HG02943 (cell line): ENCODE results near the gene DUSP8.

Experiments used
- ATAC-seq: cut with Tn5 transposase; IDR thresholded peaks from one replicate; pipeline ENCODE4 v1.9.1; 2021; ENCODE audit warnings: mild to moderate bottlenecking, low read depth, moderate library complexity; ENCODE audit not compliant: unreplicated experiment

The DUSP8 gene

DNA sequence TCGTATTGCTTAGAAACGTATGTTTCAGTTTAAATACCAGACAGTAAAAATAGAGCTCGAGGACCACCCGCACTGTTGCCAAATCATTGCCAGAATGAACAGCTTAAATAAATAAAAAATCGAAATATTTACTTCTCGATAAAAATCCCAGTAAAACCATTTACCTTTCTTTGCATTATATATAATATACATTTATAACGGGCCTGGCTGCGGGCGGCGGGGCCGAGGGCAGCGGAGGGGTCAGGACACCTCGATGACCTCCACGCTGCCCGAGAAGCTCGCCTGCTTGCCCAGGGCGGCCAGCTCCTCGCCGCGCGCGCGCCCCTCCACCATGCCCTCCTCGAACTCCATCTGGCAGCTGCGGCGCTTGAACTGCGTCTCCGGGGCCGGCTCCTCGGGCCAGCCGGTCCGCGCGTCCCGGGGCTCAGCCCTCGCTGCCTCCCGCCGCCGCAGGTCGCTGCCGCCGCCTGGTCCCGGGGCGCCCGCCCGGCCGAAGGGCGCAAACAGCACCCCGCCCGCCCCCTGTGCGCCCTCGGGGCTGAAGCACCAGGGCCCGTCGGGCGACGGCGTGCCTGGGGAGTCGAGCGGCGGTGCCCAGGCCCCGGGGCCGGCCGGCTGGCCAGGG is 15.7 kb downstream of the DUSP8 start:
- ATAC-seq = no peak

DNA sequence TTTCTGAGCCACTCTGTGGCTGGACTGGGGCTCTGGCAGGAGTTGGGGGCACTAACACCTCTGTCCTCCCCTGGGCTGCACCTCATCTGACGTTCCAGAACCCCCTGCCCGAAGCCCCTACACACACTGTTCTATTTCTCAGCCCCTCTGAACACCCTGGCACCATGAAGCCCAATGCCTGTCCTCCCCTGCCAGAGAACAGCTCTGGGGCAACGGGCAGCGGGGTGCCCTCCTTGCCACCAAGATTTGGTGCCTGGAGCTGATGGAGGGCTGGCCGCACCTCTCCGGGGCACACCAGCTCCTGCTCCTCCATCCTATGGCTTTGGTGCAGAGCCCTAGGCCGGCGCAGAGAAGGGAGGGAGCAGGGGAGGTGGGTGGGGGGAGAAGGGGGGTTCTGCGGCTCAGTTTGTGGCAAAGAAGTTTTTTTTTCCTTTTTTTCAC is 16.3 kb downstream of the DUSP8 start:
- ATAC-seq = no peak

- ATAC-seq = no peak
Measured at GRCh38 chr11:1554981-1555712, 16.9 kb downstream of the DUSP8 start.

DNA sequence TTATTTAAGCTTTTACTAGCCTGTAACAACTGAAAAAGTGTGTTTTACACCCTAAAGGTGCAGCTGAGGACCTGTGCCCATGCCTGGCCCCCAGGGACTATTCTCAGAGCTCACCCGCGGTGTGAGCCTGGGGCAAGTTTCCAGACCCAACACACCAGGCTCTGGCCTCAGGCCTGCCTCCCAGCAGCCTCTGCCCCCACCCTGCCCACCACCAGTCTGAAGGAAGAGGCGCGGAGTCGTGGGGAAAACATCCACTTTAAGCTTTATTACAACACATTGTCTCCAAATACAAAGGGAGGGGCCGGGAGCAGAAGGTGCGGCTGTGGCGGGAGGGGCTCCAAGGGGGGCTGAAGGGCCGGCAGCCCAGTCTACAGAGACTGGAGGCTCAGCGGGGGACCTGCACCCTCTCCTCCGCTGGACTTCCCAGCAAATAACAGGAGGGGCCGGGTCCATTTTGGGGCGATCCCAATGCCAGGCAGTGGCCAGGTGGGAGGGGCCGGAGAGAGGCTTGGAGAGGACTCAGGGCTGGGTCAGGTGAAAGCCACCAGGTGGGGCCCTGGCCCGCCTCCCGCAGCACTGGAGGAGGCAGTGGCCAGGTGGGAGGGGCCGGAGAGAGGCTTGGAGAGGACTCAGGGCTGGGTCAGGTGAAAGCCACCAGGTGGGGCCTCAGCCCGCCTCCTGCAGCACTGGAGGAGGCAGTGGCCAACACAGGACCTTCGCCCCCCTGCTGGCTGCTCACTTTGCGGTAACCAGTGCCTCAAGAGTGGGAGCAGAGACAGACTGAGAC is 18.1 kb downstream of the DUSP8 start:
- no peak for ATAC-seq

GRCh38 chr11:1549338-1550330 is 22.4 kb downstream of the DUSP8 start:
- ATAC-seq = no peak

DNA sequence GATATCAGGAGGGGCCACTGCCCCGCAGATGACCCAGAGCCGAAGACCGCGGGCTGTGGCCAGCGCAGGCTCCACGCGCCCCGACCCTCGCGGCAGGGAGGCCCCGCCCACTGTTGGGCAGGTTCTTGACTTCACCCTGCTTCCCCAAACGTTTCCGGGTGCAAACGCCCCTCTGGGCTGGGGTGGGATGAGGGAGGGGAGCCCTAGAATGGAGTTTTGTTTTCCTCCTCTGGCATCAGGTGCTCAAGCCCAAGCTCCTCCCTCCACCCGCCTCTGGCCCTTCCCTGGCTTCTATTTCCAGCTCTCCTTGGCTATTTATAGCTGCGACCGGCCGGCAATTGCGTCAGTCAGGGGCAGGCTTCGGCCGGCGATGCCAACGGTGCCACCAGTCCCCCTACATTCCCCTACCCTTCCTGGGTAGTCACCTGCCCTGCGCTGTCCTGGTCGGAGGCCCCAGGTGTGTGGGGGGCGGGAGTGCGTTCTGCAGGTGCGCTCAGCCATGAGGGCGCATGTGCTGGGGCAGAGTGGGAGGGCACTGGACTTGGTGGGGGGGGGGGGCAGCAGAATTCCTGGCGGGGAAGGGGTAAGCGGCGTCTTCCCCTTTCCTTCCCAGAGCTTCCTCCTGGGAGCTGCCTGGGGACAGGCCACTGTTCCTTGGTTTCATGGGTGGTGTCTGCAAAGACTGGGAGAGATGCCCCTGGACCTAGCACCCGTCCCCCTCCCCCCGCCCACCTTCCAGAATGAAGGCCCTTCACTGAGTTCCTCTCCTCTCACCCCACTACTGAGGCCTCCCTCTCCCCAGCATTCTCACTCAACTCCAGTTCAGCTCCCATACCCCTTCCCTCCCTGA is 23.6 kb downstream of the DUSP8 start:
- no peak for ATAC-seq

DNA sequence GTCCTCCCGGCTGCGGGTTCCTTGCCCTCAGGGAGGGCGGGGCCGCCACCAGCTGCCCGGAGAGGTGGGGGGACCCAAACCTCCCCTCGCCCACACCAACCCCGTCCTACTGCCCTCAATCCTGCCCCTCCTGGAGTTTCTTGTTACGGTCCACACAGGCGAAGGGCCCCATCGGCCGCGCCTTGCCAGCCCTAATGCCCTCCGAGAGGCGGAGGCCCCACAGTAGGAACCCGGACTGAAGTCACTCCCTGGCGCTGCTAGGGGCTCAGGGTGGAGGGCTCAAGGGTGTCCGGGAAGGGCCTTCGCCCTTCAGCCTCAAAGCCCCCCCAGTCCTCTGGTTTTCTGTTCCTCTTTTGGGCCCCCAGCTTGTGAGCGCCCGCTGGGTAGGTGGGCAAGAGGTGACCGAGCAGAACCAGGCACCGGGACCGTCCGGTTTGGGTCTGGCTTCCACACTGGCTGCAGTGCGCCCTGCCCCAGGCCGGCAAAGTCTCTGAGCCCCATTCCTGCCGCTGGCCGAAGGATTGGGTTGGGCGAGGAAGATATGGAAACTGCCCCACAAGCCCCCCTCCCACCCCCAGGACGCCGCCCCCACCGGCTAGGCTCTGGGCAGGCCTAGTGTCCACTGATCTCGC is 24.5 kb downstream of the DUSP8 start:
- ATAC-seq = no peak

GRCh38 chr11:1546536-1547466 is 25.3 kb downstream of the DUSP8 start:
- no peak for ATAC-seq

GRCh38 chr11:1546077-1546535 is 26.0 kb downstream of the DUSP8 start:
- ATAC-seq = no peak

GRCh38 chr11:1545432-1545831 is 26.6 kb downstream of the DUSP8 start:
- ATAC-seq = no peak

GRCh38 chr11:1544536-1544935 is 27.5 kb downstream of the DUSP8 start:
- no peak for ATAC-seq

- ATAC-seq = no peak
Measured at GRCh38 chr11:1543606-1544263, 28.3 kb downstream of the DUSP8 start.

DNA sequence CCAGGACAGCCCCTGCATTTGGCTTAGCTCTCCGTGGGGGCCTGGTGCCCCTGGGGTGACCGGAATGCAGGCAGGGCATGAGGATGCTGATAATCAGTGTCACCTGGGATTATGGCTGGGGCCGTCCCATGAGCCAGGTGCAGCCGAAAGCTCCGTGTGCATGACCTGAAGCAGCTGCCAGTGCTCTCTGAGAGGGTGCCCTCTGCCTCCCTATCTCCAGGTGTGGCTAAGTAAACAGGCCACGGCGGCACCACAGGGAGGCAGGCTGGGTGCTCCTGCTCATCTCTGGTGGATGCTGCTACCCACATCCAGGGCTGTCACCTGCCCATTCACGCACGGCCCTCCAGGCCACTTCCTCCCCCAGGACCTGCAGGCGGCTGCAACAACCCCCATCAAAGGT is 29.8 kb downstream of the DUSP8 start:
- no peak for ATAC-seq

DNA sequence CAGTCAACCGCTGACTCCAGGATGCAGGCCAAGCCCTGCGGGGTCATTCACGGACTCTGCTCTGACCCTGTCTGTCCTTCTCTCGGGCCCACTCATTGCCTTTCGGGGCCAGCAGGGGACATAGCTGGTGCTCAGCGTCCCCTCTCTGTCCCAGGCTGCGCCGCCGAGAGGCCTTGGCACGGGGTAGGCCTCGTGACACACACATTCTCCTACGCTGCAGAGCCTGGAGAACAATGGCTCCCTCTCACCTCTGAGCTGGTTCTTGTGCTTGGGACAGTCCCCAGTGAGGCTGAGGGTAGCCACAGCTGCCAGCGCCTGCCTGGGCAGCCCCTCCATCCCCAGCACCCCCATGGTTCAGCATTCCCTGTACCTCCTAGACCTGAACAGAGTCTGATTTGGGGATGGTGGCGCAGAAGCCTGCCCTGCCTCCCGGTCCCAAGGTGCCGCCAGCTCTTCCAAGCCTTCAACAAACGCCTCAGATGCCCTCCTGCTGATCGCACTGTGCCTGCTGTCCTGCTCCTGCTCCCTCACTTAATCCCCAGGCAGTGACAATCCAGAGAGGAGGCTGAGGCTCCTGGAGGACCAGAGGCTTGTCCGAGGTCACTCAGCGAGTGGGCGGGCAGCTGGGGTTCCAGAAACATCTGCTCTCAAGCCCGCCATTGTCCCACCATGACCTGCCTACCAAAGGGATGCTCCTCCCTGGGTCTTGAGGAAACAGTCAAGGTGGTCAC is 30.4 kb downstream of the DUSP8 start:
- ATAC-seq = no peak

GRCh38 chr11:1540074-1540473 is 32.0 kb downstream of the DUSP8 start:
- ATAC-seq = no peak

GRCh38 chr11:1538153-1538552 is 33.9 kb downstream of the DUSP8 start:
- ATAC-seq = no peak
